PC-9 (cell line): ENCODE data around the gene PPFIA4.

ENCODE experiments used
- CTCF ChIP-seq: fragments of 200-600 bp; sonication (generic); conservative IDR thresholded peaks from 2 replicates; pipeline ENCODE4 v1.6.1; 2017; ENCODE audit warnings: mixed run types, antibody characterized with exemption, mild to moderate bottlenecking, moderate library complexity
- EZH2 ChIP-seq: fragments of 200-600 bp; sonication (generic); IDR thresholded peaks from 2 replicates; pipeline ENCODE4 v1.8.0; 2017; ENCODE audit warnings: antibody characterized with exemption, low read depth

GRCh38 chr1:203098914-203099520 is 72.7 kb downstream of the PPFIA4 start:
- TF ChIP-seq CTCF (no peak), EZH2 (no peak)
